ENCODE data around the gene PDAP1. TPM values are rescaled to one million over a fixed set of nuclear protein-coding genes. Genes with fewer than 3 reads are reported as not detected.

PDAP1 gene
- total RNA-seq, result 107 TPM
- long read RNA-seq, transcript PDAP1-201 (6 exons, 2,546 nt), result major isoform, 48 of 57 reads
- long read RNA-seq, partial matches to known transcripts, result 2 of 57 reads
- long read RNA-seq, other reads (novel, unspliced or antisense), result 7 of 57 reads

- ATAC-seq, result peak; percentile 95
- intact Hi-C loops (cut with DNase I), result loop anchor here (1.0 to 5.0 kb wide), 2 partner anchors 33 to 81 kb away; partner anchors contain the start of gene ARPC1A
Observed at GRCh38 chr7:99408379-99409191, at the start of gene PDAP1, which contains the start of gene BUD31. TSS of gene PDAP1 (minus strand) at chr7:99408597. CDS start at chr7:99408548, 49 bp downstream. TSS of gene BUD31 (plus strand) at chr7:99408969. CDS start at chr7:99411093, 2,124 bp downstream.

GRCh38 chr7:99457650-99458493 is 49.5 kb upstream of the PDAP1 start:
- ATAC-seq, result no peak
- intact Hi-C loops (cut with DNase I), result no loop called here
- DNase-seq (ENCODE audit: missing footprints), result no peak

More at GRCh38 chr7:99408379-99409191, at the start of gene PDAP1, which contains the start of gene BUD31:
- DNase-seq (ENCODE audit: missing footprints), result peak; percentile 97

GRCh38 chr7:99457050-99457649 is 48.8 kb upstream of the PDAP1 start:
- intact Hi-C loops (cut with DNase I), result no loop called here
- ATAC-seq, result no peak
- DNase-seq (ENCODE audit: missing footprints), result no peak

GRCh38 chr7:99456288-99456687 is 47.9 kb upstream of the PDAP1 start:
- intact Hi-C loops (cut with DNase I), result no loop called here
- ATAC-seq (no peak), DNase-seq (ENCODE audit: missing footprints) (no peak)

GRCh38 chr7:99455874-99456273 is 47.5 kb upstream of the PDAP1 start:
- intact Hi-C loops (cut with DNase I), result no loop called here
- ATAC-seq (no peak), DNase-seq (ENCODE audit: missing footprints) (no peak)

GRCh38 chr7:99453105-99453504 is 44.7 kb upstream of the PDAP1 start:
- no peak for DNase-seq (ENCODE audit: missing footprints)
- intact Hi-C loops (cut with DNase I), result no loop called here

GRCh38 chr7:99452541-99452940 is 44.1 kb upstream of the PDAP1 start:
- no peak for DNase-seq (ENCODE audit: missing footprints)
- intact Hi-C loops (cut with DNase I), result no loop called here
- no peak for ATAC-seq

More at GRCh38 chr7:99453105-99453504, 44.7 kb upstream of the PDAP1 start:
- ATAC-seq, result peak; percentile 54

- DNase-seq (ENCODE audit: missing footprints) (no peak), ATAC-seq (peak; percentile 65)
- intact Hi-C loops (cut with DNase I), result no loop called here
Observed at GRCh38 chr7:99451936-99452335, 43.5 kb upstream of the PDAP1 start.

- ATAC-seq (no peak), DNase-seq (ENCODE audit: missing footprints) (no peak)
- intact Hi-C loops (cut with DNase I), result no loop called here
Observed at GRCh38 chr7:99449326-99449725, 40.9 kb upstream of the PDAP1 start.

- DNase-seq (ENCODE audit: missing footprints) (no peak), ATAC-seq (no peak)
- intact Hi-C loops (cut with DNase I), result no loop called here
Observed at GRCh38 chr7:99448855-99449254, 40.5 kb upstream of the PDAP1 start.

- DNase-seq (ENCODE audit: missing footprints), result no peak
- intact Hi-C loops (cut with DNase I), result no loop called here
- no peak for ATAC-seq
Observed at GRCh38 chr7:99447943-99448342, 39.5 kb upstream of the PDAP1 start.

- no peak for DNase-seq (ENCODE audit: missing footprints)
- ATAC-seq, result no peak
- intact Hi-C loops (cut with DNase I), result no loop called here
Observed at GRCh38 chr7:99446096-99446495, 37.7 kb upstream of the PDAP1 start.

GRCh38 chr7:99440195-99440594 is 31.8 kb upstream of the PDAP1 start:
- intact Hi-C loops (cut with DNase I), result no loop called here
- ATAC-seq, result no peak
- no peak for DNase-seq (ENCODE audit: missing footprints)

GRCh38 chr7:99438573-99439480 is 30.4 kb upstream of the PDAP1 start, which contains the start of the genes CPSF4 and PTCD1:
TSS of gene CPSF4 (plus strand) at chr7:99438943. CDS start at chr7:99439083, 140 bp downstream.
TSS of gene PTCD1 (minus strand) at chr7:99438798. CDS start at chr7:99435242, 3,556 bp downstream.
- DNase-seq (ENCODE audit: missing footprints) (peak; percentile 97), ATAC-seq (peak; percentile 98)
- intact Hi-C loops (cut with DNase I), result loop anchor here (2.0 kb wide), 1 partner anchor 66 kb away; the partner anchor contains the start of gene ZKSCAN5

GRCh38 chr7:99437946-99438572 is 29.7 kb upstream of the PDAP1 start:
- intact Hi-C loops (cut with DNase I), result loop anchor here (2.0 kb wide), 1 partner anchor 67 kb away; the partner anchor contains the start of gene ZKSCAN5
- ATAC-seq, result peak; percentile 17
- DNase-seq (ENCODE audit: missing footprints), result no peak

GRCh38 chr7:99433158-99433557 is 24.8 kb upstream of the PDAP1 start:
- intact Hi-C loops (cut with DNase I), result no loop called here
- DNase-seq (ENCODE audit: missing footprints), result no peak
- ATAC-seq, result no peak

Data from Right ventricle myocardium inferior (tissue), 1 donor.